Sigmoid colon (tissue), 4 donors: Measurements from ENCODE around the gene IKZF2.

ENCODE experiments used
- EP300 ChIP-seq, 4 donors: sonication (generic); formaldehyde crosslinking; IDR thresholded peaks; one replicate each; pipeline ENCODE4 v1.6.1; 2017; ENCODE audit warnings: antibody characterized with exemption in 4 of 4
- POLR2A ChIP-seq, 2 donors: fragments of 450-650 bp; IDR thresholded peaks; one replicate each; pipeline ENCODE4 v1.6.1; 2016; ENCODE audit warnings: antibody characterized with exemption in 2 of 2, mild to moderate bottlenecking in 2 of 2, moderate library complexity in 2 of 2
- POLR2AphosphoS5 ChIP-seq, 4 donors: sonication (generic); formaldehyde crosslinking; IDR thresholded peaks; one replicate each; pipeline ENCODE4 v1.6.1; 2017; ENCODE audit warnings: antibody characterized with exemption in 4 of 4
- TF ChIP-seq, protein P1 (sequence below), 4 experiments: fragments of 450-650 bp in 3 of 4; fragments of 200-600 bp in 1 of 4; IDR thresholded peaks; one replicate each; pipeline ENCODE4 v1.5.1; 2016 to 2019; ENCODE audit warnings: antibody characterized with exemption in 4 of 4, mild to moderate bottlenecking in 3 of 4, moderate library complexity in 2 of 4

DNA sequence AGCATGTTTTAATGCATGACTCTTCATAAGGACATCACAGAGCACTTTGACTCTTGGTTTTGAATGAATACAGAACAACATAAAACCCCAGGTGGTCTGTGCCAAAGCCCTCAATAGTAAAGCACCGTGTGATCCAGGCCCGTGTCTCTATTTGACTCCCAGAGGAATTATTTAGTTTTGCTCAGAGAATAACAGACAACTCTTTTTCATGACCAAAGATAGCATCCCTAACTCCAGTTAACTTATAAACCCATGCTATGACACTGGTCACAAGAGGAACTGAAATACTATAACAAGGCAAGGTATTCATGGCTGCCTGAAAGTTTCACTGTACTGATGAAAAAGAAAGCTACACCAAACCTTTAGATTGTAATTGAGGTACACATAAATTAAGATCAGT lies 128.4 kb downstream of the IKZF2 start:
- TF ChIP-seq EP300 (IDR thresholded peaks at IDR 0.05) = no peak
- TF ChIP-seq, protein P1, sequence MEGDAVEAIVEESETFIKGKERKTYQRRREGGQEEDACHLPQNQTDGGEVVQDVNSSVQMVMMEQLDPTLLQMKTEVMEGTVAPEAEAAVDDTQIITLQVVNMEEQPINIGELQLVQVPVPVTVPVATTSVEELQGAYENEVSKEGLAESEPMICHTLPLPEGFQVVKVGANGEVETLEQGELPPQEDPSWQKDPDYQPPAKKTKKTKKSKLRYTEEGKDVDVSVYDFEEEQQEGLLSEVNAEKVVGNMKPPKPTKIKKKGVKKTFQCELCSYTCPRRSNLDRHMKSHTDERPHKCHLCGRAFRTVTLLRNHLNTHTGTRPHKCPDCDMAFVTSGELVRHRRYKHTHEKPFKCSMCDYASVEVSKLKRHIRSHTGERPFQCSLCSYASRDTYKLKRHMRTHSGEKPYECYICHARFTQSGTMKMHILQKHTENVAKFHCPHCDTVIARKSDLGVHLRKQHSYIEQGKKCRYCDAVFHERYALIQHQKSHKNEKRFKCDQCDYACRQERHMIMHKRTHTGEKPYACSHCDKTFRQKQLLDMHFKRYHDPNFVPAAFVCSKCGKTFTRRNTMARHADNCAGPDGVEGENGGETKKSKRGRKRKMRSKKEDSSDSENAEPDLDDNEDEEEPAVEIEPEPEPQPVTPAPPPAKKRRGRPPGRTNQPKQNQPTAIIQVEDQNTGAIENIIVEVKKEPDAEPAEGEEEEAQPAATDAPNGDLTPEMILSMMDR (IDR thresholded peaks at IDR 0.05) = no peak
- TF ChIP-seq POLR2AphosphoS5 (IDR thresholded peaks at IDR 0.05) = no peak
- TF ChIP-seq POLR2A (IDR thresholded peaks at IDR 0.05) = no peak
